Prostate gland (tissue), 2 donors: Measurements from ENCODE around the gene COL1A1. TPM values are rescaled to one million over a fixed set of nuclear protein-coding genes. Genes with fewer than 3 reads are reported as not detected.

ENCODE experiments used
- DNase-seq: peaks from one replicate; pipeline ENCODE4 v3.0.0-alpha.2; 2019; ENCODE audit warnings: low spot score
- H3K27ac ChIP-seq, 2 donors: fragments of 200-600 bp; sonication (generic); 2 replicates each; pipeline ENCODE4 v1.5.1; 2017 to 2019
- H3K27me3 ChIP-seq: fragments of 200-600 bp; sonication (generic); replicated peaks from 2 replicates; pipeline ENCODE4 v1.5.1; 2019; ENCODE audit not compliant: insufficient read depth
- H3K36me3 ChIP-seq, 2 donors: fragments of 200-600 bp; sonication (generic); 1 replicate in 1 of 2; 2 replicates in 1 of 2; pipeline versions ENCODE4 v1.5.1 to v1.8.1; 2017 to 2019
- H3K4me1 ChIP-seq: fragments of 200-600 bp; sonication (generic); replicated peaks from 2 replicates; pipeline ENCODE4 v1.5.1; 2019
- H3K4me3 ChIP-seq, 2 donors: fragments of 200-600 bp; sonication (generic); 2 replicates each; pipeline ENCODE4 v1.5.1; 2017 to 2019
- H3K9me3 ChIP-seq: fragments of 200-600 bp; sonication (generic); 2 replicates; pipeline ENCODE4 v1.5.1; 2017
- CTCF ChIP-seq, 4 experiments: fragments of 200-600 bp in 2 of 4; fragments of 450-650 bp in 2 of 4; sonication (generic) in 2 of 4; IDR thresholded peaks; 1 replicate in 3 of 4; 2 replicates in 1 of 4; pipeline ENCODE4 v1.5.1; 2016 to 2019; ENCODE audit warnings: antibody characterized with exemption in 4 of 4, mild to moderate bottlenecking in 2 of 4, moderate library complexity in 2 of 4
- POLR2A ChIP-seq: fragments of 450-650 bp; IDR thresholded peaks from one replicate; pipeline ENCODE4 v1.6.1; 2016; ENCODE audit warnings: antibody characterized with exemption, mild to moderate bottlenecking
- POLR2AphosphoS5 ChIP-seq: sonication (generic); formaldehyde crosslinking; IDR thresholded peaks from one replicate; pipeline ENCODE4 v1.6.1; 2017; ENCODE audit warnings: antibody characterized with exemption
- WGBS: methylation state at CpG from one replicate; pipeline ENCODE4 v1.1.5; 2018; 5-methylcytosine and 5-hydroxymethylcytosine counted together
- intact Hi-C: fragments of 100-400 bp; cut with DNase I; formaldehyde crosslinking; loops from one replicate; pipeline ENCODE4 v1.14.2; 2022
- total RNA-seq, 2 donors: library from RNA; depleted of rRNA; stranded (reverse); fragments of >200 nt; gene quantifications; one replicate each; pipeline ENCODE4 v1.1.0, GENCODE V29; 2016

Gene COL1A1
- total RNA-seq, 2 donors from 2014 or later: 21.5 to 81.0 TPM

GRCh38 chr17:50139185-50139783 lies 62.1 kb downstream of the COL1A1 start:
- no peaks in the 10 kb centered on the region for H3K4me1 ChIP-seq
- H3K4me3 ChIP-seq: no peak overlapping the region
- intact Hi-C loops: no loop called here
- DNase-seq: no peak
- no peak overlapping the region for H3K27ac ChIP-seq
- TF ChIP-seq POLR2AphosphoS5: no peak
- no peak for TF ChIP-seq CTCF (IDR thresholded peaks at IDR 0.05)
- no peak for TF ChIP-seq POLR2A
- H3K9me3 ChIP-seq: no peaks in the 10 kb centered on the region
- peaks cover 15 to 28% of the 10 kb centered on the region in 2 donors for H3K36me3 ChIP-seq
- 86% methylated on average over 15 of the region's 15 CpGs for WGBS
- H3K27me3 ChIP-seq: no peaks in the 10 kb centered on the region

- H3K27me3 ChIP-seq: no peaks in the 10 kb centered on the region
- no peak overlapping the region for H3K27ac ChIP-seq
- H3K4me1 ChIP-seq: no peaks in the 10 kb centered on the region
- no peak for TF ChIP-seq CTCF (IDR thresholded peaks at IDR 0.05)
- no peak for TF ChIP-seq POLR2A
- TF ChIP-seq POLR2AphosphoS5: no peak
- H3K4me3 ChIP-seq: no peak overlapping the region
- H3K36me3 ChIP-seq: peaks cover 7 to 28% of the 10 kb centered on the region in 2 donors
- 91% methylated on average over 4 of the region's 4 CpGs for WGBS
- DNase-seq: no peak
- H3K9me3 ChIP-seq: no peaks in the 10 kb centered on the region
- intact Hi-C loops: no loop called here
Observed at GRCh38 chr17:50137042-50137441, 64.4 kb downstream of the COL1A1 start.

- Histone ChIP-seq H3K4me1 (no peaks in the 10 kb centered on the region), H3K9me3 (no peaks in the 10 kb centered on the region), H3K27me3 (no peaks in the 10 kb centered on the region), H3K4me3 (no peak overlapping the region), H3K36me3 (peaks cover 7 to 28% of the 10 kb centered on the region in 2 donors), H3K27ac (no peak overlapping the region)
- no peak for DNase-seq
- WGBS: 91% methylated on average over 11 of the region's 11 CpGs
- intact Hi-C loops: no loop called here
- no peak for TF ChIP-seq POLR2AphosphoS5
- no peak for TF ChIP-seq CTCF (IDR thresholded peaks at IDR 0.05)
- TF ChIP-seq POLR2A: no peak
Observed at GRCh38 chr17:50136096-50136687, 65.2 kb downstream of the COL1A1 start.

GRCh38 chr17:50135316-50136095 lies 65.9 kb downstream of the COL1A1 start:
- peaks cover 7 to 28% of the 10 kb centered on the region in 2 donors for H3K36me3 ChIP-seq
- intact Hi-C loops: no loop called here
- no peaks in the 10 kb centered on the region for H3K27me3 ChIP-seq
- no peak overlapping the region for H3K27ac ChIP-seq
- no peak for DNase-seq
- no peaks in the 10 kb centered on the region for H3K9me3 ChIP-seq
- no peaks in the 10 kb centered on the region for H3K4me1 ChIP-seq
- 78% methylated on average over 16 of the region's 16 CpGs for WGBS
- TF ChIP-seq CTCF (IDR thresholded peaks at IDR 0.05): no peak
- TF ChIP-seq POLR2A: no peak
- no peak for TF ChIP-seq POLR2AphosphoS5
- H3K4me3 ChIP-seq: no peak overlapping the region
